Subcutaneous adipose tissue (tissue), 4 donors: Measurements from ENCODE around the gene KRR1. TPM values are rescaled to one million over a fixed set of nuclear protein-coding genes. Genes with fewer than 3 reads are reported as not detected.

Source experiments
- total RNA-seq, 4 donors: library from RNA; depleted of rRNA; stranded (reverse); fragments of >200 nt; gene quantifications; one replicate each; pipeline ENCODE4 v1.1.0, GENCODE V29; 2016
- TF ChIP-seq, protein P1 (sequence below): fragments of 450-650 bp; IDR thresholded peaks from one replicate; pipeline ENCODE4 v1.5.1; 2016; ENCODE audit warnings: low read depth, mild to moderate bottlenecking, control low read depth, antibody characterized with exemption, moderate library complexity

KRR1 gene
- total RNA-seq, 4 donors from 2014 or later: 21.9 to 66.7 (median 31.8) TPM

DNA sequence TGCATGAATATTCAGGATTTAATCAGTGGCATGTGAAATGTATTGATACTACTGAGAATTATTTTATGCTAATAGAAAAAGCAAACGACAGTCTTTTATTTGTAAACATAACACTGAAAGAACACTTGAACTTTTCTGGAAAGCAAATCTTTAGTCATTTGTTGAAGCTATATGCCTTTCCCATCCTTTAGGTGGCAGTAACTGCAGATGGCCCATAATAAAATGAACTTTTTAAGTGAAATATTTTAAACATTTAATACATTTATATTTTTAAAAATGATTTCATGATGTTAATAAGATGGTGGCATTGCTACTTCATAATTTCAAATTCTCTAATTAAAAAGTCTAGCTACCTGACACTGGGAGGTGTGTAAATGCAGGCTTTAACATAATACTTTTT is 13.9 kb upstream of the KRR1 start:
- TF ChIP-seq, protein P1, sequence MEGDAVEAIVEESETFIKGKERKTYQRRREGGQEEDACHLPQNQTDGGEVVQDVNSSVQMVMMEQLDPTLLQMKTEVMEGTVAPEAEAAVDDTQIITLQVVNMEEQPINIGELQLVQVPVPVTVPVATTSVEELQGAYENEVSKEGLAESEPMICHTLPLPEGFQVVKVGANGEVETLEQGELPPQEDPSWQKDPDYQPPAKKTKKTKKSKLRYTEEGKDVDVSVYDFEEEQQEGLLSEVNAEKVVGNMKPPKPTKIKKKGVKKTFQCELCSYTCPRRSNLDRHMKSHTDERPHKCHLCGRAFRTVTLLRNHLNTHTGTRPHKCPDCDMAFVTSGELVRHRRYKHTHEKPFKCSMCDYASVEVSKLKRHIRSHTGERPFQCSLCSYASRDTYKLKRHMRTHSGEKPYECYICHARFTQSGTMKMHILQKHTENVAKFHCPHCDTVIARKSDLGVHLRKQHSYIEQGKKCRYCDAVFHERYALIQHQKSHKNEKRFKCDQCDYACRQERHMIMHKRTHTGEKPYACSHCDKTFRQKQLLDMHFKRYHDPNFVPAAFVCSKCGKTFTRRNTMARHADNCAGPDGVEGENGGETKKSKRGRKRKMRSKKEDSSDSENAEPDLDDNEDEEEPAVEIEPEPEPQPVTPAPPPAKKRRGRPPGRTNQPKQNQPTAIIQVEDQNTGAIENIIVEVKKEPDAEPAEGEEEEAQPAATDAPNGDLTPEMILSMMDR: no peak

DNA sequence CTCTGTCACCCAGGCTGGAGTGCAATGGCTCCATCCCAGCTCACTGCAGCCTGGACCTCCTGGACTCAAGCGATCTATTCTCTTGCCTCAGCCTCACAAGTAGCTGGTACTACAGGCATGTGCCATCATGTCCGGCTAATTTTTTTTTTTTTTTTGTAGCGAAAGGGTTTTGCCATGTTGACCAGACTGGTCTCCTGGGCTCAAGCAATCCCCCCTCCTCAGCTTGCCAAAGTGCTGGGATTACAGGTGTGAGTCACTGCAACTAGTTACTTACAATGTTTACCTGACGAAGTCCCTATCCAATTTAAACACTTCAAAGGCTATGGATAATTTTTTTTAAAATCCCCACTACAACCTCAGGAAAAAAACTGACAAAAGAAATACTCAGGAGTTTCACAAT is 1.8 kb downstream of the KRR1 start:
- TF ChIP-seq, protein P1: no peak

DNA sequence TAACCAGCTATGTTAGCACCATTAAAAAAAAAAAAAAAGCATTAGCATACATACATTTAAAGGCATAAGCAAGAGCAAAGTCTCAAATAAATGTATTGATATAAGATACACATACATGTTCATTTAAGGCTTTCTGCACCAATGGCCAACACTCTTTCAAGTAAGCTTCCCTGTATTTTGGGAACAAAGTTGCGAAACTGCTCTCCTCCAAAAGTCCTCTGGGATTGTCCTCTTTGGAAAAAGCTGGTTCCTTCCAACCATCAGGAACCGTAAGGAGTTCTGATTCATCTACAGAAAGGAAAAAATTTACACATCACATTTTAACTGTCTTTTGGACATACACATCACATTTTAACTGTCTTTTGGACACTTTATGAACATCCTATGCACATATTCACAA is 3.2 kb downstream of the KRR1 start:
- TF ChIP-seq, protein P1: no peak

DNA sequence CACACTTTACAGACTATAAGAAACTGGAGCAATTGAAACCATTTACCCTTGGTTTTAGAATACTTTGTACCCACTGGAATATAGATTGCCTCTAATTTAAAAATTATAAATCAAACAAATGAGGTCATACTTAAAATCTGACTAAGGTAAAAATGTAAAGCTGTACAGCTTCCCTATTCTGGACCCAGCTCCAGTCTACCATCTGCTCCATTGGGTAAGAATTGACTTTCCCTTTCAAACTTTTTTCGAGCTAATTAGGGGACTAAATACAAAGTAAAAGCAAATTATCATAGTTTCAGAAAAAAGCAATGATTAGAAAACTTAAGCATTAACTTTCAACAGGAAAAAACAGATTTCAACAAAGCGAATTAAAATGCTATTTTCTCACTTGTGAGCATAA is 4.3 kb downstream of the KRR1 start:
- TF ChIP-seq, protein P1: no peak

DNA sequence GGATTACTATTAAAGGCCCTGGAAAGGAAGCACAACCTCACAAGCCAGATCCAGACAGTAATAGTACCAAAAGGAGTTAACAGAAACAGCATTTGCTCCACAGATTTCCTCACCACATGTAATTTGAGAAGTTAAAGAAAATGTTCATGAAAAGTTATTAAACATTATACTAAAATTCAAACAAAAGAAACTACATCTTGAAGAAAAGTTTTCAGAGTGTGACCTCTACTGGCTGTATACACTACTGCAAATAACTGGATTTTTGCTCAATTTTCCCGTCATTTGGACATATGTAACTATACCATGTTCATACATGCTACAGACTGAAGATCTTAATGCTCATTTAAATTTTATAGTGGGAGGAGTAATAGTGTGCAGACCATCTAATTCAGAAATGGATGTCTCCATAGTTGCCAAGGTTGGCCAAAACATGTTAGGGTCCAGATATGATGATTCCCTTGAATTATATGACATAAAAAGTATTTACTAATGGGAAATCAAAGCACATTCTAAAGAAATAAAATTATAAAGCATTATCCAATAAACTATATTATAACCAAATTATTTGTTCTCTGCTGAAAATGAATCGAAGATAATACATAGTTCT is 5.6 kb downstream of the KRR1 start:
- TF ChIP-seq, protein P1: no peak

DNA sequence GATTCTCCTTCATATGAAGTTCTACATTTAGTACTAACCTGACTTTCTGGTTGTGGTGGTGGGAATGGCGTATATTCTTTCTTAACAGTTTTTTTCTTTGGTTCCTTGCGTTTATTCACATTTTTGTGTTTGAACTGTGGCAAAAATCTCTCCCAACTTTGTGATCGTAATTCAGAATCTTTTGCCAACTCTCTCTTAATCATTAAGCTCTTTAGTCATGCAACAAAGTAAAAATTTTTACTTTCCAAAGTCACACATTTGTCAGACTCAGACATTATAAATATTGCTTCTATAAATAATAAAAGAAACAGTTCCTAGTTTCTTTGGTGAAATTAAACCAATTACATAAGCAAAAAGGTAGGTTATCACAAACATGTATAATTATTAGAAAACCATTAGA is 7.5 kb downstream of the KRR1 start:
- TF ChIP-seq, protein P1: no peak

DNA sequence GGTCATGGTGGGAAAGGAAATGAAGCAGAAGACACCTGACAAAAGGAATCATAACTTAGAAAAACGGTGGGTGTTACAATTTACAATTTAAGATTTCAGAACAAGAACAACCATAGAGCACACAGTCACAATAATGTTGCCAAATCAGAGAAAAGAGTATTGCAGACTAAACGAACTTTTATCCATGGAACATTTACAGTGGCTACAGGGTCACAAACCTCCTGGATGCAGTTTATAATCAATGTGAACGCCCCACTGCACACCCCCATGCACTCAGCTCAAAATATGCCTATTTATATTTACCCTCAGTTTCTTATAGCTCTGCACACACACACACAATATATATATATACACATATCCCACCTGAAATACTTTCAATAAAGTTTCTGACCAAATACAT is 8.0 kb downstream of the KRR1 start:
- TF ChIP-seq, protein P1: no peak
